GM10248 (cell line): ENCODE results near the gene HDAC5.

Source experiments
- CTCF ChIA-PET: fragments of 300-600 bp; sonication (Branson Sonifier 250); formaldehyde crosslinking; extraction: SDS; loops from one replicate; lab custom pipeline; 2021; ENCODE audit warnings: antibody characterized with exemption; lab: Yijun Ruan, JAX
- POLR2A ChIA-PET: fragments of 350-650 bp; sonication (Branson Sonifier 250); formaldehyde crosslinking; extraction: SDS; loops from one replicate; lab custom pipeline; 2020; ENCODE audit warnings: antibody characterized with exemption; lab: Yijun Ruan, JAX
- DNase-seq: peaks from one replicate; pipeline ENCODE4 v3.0.0; 2012; ENCODE audit errors: extremely low spot score
- TF ChIP-seq, protein P1 (sequence below): IDR thresholded peaks from 2 replicates; pipeline ENCODE4 v1.5.1; 2012; ENCODE audit warnings: mild to moderate bottlenecking, low read depth; ENCODE audit errors: extremely low read depth, missing control alignments, control extremely low read depth

The HDAC5 gene

DNA sequence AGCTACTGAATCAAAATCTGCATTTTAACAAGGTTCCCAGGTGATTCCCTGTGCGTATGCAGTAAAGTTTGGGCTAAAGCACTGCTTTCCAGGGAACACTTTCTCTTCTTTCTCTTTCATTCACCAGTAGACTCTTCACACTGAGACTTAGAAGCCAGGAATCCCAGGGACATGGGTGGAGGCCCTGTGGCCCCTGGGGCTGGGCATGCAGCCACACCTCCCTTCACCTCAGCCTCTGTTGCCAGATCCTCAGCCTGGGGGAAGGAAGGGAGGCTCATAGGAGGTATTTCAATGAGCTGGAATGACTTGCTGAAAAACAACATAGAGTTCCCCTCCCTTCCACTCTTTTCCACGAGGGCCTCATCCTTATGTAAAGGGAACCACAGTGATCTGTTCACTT lies 51.7 kb downstream of the HDAC5 start:
- TF ChIP-seq, protein P1, sequence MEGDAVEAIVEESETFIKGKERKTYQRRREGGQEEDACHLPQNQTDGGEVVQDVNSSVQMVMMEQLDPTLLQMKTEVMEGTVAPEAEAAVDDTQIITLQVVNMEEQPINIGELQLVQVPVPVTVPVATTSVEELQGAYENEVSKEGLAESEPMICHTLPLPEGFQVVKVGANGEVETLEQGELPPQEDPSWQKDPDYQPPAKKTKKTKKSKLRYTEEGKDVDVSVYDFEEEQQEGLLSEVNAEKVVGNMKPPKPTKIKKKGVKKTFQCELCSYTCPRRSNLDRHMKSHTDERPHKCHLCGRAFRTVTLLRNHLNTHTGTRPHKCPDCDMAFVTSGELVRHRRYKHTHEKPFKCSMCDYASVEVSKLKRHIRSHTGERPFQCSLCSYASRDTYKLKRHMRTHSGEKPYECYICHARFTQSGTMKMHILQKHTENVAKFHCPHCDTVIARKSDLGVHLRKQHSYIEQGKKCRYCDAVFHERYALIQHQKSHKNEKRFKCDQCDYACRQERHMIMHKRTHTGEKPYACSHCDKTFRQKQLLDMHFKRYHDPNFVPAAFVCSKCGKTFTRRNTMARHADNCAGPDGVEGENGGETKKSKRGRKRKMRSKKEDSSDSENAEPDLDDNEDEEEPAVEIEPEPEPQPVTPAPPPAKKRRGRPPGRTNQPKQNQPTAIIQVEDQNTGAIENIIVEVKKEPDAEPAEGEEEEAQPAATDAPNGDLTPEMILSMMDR: no peak
- no peak for DNase-seq
- POLR2A ChIA-PET: interaction anchor here (0.9 kb wide), 1 partner anchor 16 kb away, joined by 3 read pairs; no protein-coding TSS in a partner anchor
- CTCF ChIA-PET: interaction anchor here (0.6 kb wide), 1 partner anchor 12 kb away, joined by 3 read pairs; no protein-coding TSS in a partner anchor

DNA sequence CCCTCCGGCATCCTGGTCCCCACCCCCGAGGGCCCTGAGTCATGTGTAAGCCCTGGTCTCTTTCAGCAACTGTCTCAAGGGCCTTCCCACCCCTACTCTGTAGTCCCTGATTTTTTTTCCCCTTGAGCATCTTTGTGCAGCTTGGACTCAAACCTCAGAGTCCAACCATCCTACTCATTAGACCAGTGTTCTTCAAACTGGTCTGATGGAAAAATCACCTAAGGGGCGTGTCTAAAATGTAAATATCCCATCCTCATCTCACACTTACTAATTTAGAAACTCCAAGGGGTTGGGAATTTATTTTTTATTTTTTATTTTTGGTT lies 52.3 kb downstream of the HDAC5 start:
- ChIA-PET CTCF (interaction anchor here (0.8 to 1.2 kb wide), 2 partner anchors 14 to 58 kb away, joined by 3 read pairs; no protein-coding TSS in a partner anchor), POLR2A (interaction anchor here (0.9 kb wide), 1 partner anchor 16 kb away, joined by 3 read pairs; no protein-coding TSS in a partner anchor)
- TF ChIP-seq, protein P1: no peak
- DNase-seq: no peak

DNA sequence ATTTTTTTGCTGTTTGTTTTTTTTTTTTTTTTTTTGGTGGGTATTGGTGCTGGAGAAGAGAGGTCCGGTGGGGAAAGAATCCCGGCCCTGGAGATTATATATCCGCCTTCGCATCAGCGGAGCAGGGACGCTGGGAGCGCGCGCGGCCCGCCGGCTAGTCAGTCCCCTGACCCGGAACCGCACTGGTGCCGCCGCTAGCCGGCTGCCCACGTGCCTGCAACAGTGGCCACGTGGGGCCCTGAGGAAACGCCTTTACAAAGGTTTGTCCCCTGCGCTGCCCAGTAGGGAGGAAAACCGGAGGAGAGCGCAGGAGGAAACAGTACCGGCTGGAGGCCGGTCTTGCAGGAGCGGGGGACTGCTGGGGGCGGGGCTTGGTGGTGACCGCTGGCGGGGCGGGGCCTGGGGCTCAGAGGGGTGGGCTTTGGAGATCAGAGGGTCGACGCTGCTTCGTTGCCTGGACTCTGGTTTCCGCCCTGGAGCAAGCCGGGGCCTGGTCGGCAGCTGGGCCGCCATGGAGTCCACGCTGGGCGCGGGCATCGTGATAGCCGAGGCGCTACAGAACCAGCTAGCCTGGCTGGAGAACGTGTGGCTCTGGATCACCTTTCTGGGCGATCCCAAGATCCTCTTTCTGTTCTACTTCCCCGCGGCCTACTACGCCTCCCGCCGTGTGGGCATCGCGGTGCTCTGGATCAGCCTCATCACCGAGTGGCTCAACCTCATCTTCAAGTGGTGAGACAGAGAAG lies 52.8 kb downstream of the HDAC5 start, which contains the start of gene G6PC3:
Gene G6PC3, plus strand, starts transcription at position 281 of the 743 bp plus-strand sequence. Its CDS starts 231 bp downstream, at position 512.
- ChIA-PET POLR2A (interaction anchor here (0.6 kb wide), 3 partner anchors 10 to 297 kb away, joined by 3 to 4 read pairs (median 4); no protein-coding TSS in a partner anchor), CTCF (interaction anchor here (0.8 to 1.2 kb wide), 3 partner anchors 14 to 58 kb away, joined by 3 read pairs; no protein-coding TSS in a partner anchor)
- TF ChIP-seq, protein P1: no peak
- DNase-seq: peak; percentile 97

DNA sequence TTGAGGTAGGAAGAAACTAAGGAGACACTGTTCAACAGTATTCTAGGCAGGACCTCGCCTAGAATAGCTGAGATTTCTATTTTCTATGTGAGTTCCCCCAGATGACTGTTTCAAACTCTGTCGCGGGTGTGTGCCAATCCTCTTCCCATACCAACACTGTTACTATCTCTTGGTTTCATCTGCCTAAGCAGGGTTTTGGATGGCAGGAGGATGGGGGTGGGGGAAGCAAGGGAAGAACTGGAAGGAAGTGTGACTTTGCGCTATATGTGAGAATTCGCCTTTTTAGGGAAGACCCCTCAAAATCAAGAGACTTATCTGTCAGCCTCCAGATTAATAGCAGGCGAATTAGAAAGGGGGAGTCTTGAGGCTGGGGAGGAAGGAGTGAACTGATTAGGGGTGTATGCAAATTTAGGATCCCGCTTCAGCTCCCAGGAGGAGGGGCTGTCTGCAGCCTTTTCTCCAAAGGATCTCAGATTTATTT lies 53.4 kb downstream of the HDAC5 start:
- ChIA-PET POLR2A (interaction anchor here (0.6 kb wide), 3 partner anchors 9 to 297 kb away, joined by 3 to 4 read pairs (median 4); no protein-coding TSS in a partner anchor), CTCF (interaction anchor here (1.0 to 1.2 kb wide), 2 partner anchors 15 to 46 kb away, joined by 3 read pairs; no protein-coding TSS in a partner anchor)
- DNase-seq: no peak
- TF ChIP-seq, protein P1: no peak

DNA sequence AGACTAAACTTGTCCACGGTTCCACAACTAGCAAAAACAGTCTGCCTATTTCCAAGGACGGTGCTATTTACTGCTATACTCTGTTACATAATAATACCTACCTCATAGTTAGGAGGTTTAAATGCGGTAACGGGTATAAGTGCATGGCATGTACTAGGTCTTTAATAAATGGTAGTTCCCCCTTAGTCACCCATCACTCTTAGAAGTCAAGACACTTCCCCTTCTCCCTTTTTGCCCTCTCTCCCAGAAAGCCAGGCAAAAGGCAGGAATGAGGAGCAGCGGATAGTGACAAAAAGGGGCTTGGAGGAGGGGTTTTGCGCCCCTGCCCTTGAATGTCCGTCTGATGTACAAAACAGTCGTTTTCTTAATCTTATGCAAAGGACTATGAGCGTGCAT lies 55.9 kb downstream of the HDAC5 start:
- no peak for DNase-seq
- POLR2A ChIA-PET: no interaction called here
- CTCF ChIA-PET: interaction anchor here (2.1 kb wide), 1 partner anchor 10 kb away, joined by 5 read pairs; no protein-coding TSS in a partner anchor
- TF ChIP-seq, protein P1: no peak

DNA sequence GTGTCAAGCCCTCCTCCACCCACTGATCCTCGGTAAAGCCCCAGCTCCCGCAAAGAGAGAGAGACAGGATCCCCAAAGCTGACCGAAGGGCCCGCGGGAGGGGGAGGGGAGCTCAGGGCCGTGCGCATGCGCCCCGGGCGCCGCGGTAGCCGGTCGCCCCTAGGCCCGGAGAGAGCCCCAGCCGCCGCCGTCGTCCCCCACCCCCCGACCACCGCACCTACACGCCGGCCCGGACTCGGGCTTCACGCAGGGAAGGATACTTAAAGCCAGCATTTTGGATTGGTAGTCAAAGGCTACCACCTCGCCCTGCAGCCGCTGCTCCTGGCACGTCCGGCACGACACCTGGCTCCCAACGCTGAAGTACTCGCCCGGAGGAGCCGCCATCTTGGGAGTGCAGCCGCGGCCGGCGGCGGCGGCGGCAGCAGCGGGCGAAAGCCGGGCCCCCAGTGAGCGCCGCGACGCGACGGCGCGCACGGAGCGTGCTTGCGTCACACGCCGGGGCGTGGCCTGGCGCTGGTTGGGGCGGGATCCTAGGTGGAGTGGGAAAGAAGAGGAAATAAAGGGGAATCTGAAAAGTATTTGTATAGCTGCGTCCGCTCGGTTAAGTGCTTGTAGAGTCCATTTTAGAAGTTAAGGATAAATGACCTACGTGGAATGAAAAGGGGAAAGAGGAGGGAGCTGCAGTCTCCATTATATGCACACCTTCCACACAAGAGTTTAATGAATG lies 57.1 kb downstream of the HDAC5 start, which contains the start of gene LSM12:
Gene LSM12, minus strand, starts transcription at position 468 of the 727 bp plus-strand sequence. Its CDS starts 84 bp downstream, at position 384.
- TF ChIP-seq, protein P1: no peak
- POLR2A ChIA-PET: no interaction called here
- CTCF ChIA-PET: interaction anchor here (1.1 to 2.1 kb wide), 2 partner anchors 9 to 16 kb away, joined by 3 to 5 read pairs; no protein-coding TSS in a partner anchor
- peak; percentile 91 for DNase-seq
